Neural crest cell (in vitro differentiated cells): Measurements from ENCODE around the gene NOS1AP. TPM values are rescaled to one million over a fixed set of nuclear protein-coding genes. Genes with fewer than 3 reads are reported as not detected.
A peak's percentile ranks its signal among the peaks of the same experiment; 100 is the strongest.
"Not testable (repeated sequence)": the region's sequence is repeated elsewhere in the genome, so short reads cannot be mapped to it uniquely, and the experiment has no call there.

Experiments used
- DNase-seq: peaks from one replicate; pipeline ENCODE4 v3.0.0; 2021; ENCODE audit warnings: low read depth, mixed read lengths, low spot score
- H3K27ac Mint-ChIP-seq: one replicate; pipeline ENCODE4 v1.8.0; 2021; ENCODE audit warnings: mild to moderate bottlenecking, mixed read lengths; ENCODE audit not compliant: unreplicated experiment
- H3K27me3 Mint-ChIP-seq: 2 replicates; pipeline ENCODE4 v1.8.0; 2021; ENCODE audit warnings: low read depth, mild to moderate bottlenecking, mixed read lengths
- H3K36me3 Mint-ChIP-seq: 2 replicates; pipeline ENCODE4 v1.8.0; 2021; ENCODE audit warnings: low read depth, mild to moderate bottlenecking, mixed read lengths
- H3K4me1 Mint-ChIP-seq: 2 replicates; pipeline ENCODE4 v1.8.0; 2021; ENCODE audit warnings: mixed read lengths
- H3K4me3 Mint-ChIP-seq: one replicate; pipeline ENCODE4 v1.8.0; 2021; ENCODE audit warnings: mild to moderate bottlenecking, mixed read lengths
- H3K9me3 Mint-ChIP-seq: 2 replicates; pipeline ENCODE4 v1.8.0; 2021; ENCODE audit warnings: mixed read lengths
- CTCF ChIP-seq: fragments of 200-600 bp; sonication (generic); conservative IDR thresholded peaks from 2 replicates; pipeline ENCODE4 v1.5.0; 2021; ENCODE audit warnings: antibody characterized with exemption, mild to moderate bottlenecking
- total RNA-seq: library from RNA; stranded (reverse); gene quantifications from 2 replicates; pipeline ENCODE4 v1.2.1, GENCODE V29; 2021

The NOS1AP gene
- total RNA-seq, 1 donor from 2014 or later = 7.0 TPM

GRCh38 chr1:162056579-162056978 lies 12.9 kb upstream of the NOS1AP start:
- Mint-ChIP-seq H3K4me1 (peaks cover 4% of the 10 kb centered on the region), H3K27ac (no peak overlapping the region), H3K9me3 (no peaks in the 10 kb centered on the region), H3K36me3 (no peaks in the 10 kb centered on the region), H3K27me3 (no peaks in the 10 kb centered on the region), H3K4me3 (no peak overlapping the region)
- DNase-seq = no peak
- TF ChIP-seq CTCF = no peak

GRCh38 chr1:162059721-162060120 lies 9.8 kb upstream of the NOS1AP start:
- Mint-ChIP-seq H3K27me3 (no peaks in the 10 kb centered on the region), H3K4me3 (no peak overlapping the region), H3K4me1 (peaks cover 15% of the 10 kb centered on the region), H3K9me3 (no peaks in the 10 kb centered on the region), H3K36me3 (no peaks in the 10 kb centered on the region), H3K27ac (no peak overlapping the region)
- no peak for TF ChIP-seq CTCF
- no peak for DNase-seq

GRCh38 chr1:162060314-162060713 lies 9.2 kb upstream of the NOS1AP start:
- Mint-ChIP-seq H3K4me3 (no peak overlapping the region), H3K27ac (no peak overlapping the region), H3K9me3 (no peaks in the 10 kb centered on the region), H3K27me3 (peaks cover 3% of the 10 kb centered on the region), H3K36me3 (no peaks in the 10 kb centered on the region), H3K4me1 (peaks cover 16% of the 10 kb centered on the region)
- DNase-seq = no peak
- no peak for TF ChIP-seq CTCF

- DNase-seq = no peak
- peaks cover 15% of the 10 kb centered on the region for H3K4me1 Mint-ChIP-seq
- H3K27me3 Mint-ChIP-seq = peaks cover 5% of the 10 kb centered on the region
- H3K36me3 Mint-ChIP-seq = no peaks in the 10 kb centered on the region
- H3K27ac Mint-ChIP-seq = no peak overlapping the region
- no peaks in the 10 kb centered on the region for H3K9me3 Mint-ChIP-seq
- TF ChIP-seq CTCF = no peak
- no peak overlapping the region for H3K4me3 Mint-ChIP-seq
Measured at GRCh38 chr1:162062542-162063015, 6.9 kb upstream of the NOS1AP start.

GRCh38 chr1:162065016-162065415 lies 4.5 kb upstream of the NOS1AP start:
- Mint-ChIP-seq H3K9me3 (no peaks in the 10 kb centered on the region), H3K27ac (no peak overlapping the region), H3K4me3 (peak overlapping the region; percentile 49), H3K36me3 (no peaks in the 10 kb centered on the region), H3K27me3 (peaks cover 13% of the 10 kb centered on the region), H3K4me1 (peaks cover 23% of the 10 kb centered on the region)
- DNase-seq = no peak
- TF ChIP-seq CTCF = no peak

GRCh38 chr1:162066836-162067235 lies 2.7 kb upstream of the NOS1AP start:
- not testable (repeated sequence) for H3K9me3 Mint-ChIP-seq, DNase-seq, H3K4me3 Mint-ChIP-seq, H3K27ac Mint-ChIP-seq, H3K36me3 Mint-ChIP-seq
- peaks cover 33% of the 10 kb centered on the region for H3K4me1 Mint-ChIP-seq
- peaks cover 27% of the 10 kb centered on the region for H3K27me3 Mint-ChIP-seq
